ENCODE data around the gene ALLC.

The ALLC gene

DNA sequence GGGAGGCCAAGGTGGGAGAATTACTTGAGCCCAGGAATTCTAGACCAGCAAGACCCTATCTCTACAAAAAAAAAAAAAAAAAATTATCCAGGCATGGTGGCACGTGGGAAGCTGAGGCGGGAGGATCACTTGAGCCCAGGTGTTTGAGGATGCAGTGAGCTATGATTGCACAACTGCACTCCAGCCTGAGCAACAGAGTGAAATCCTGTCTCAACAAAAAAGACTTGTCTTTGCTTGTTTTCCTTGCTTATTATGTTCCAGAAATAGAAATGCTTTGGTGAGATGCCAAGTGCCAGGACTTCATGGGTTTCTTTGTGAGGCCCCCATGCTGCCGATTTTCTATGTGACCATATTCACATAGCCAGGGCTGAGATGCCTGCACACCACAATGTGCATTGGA lies 54.4 kb downstream of the ALLC start:
- no peaks in the 10 kb centered on the region for H3K4me1 ChIP-seq
- no peak for TF ChIP-seq CTCF (IDR thresholded peaks at IDR 0.05)
- H3K79me2 ChIP-seq = no peaks in the 10 kb centered on the region
- H3K4me3 ChIP-seq (ENCODE audit: low read depth, low read length) = no peak overlapping the region
- H3K36me3 ChIP-seq (ENCODE audit: control insufficient read depth, insufficient read depth, low read length) = no peaks in the 10 kb centered on the region
- H3K9ac ChIP-seq = no peak overlapping the region
- H3K27ac ChIP-seq = no peak overlapping the region
- no peak overlapping the region for H2AFZ ChIP-seq
- H3K9me3 ChIP-seq (ENCODE audit: control insufficient read depth, low read length) = no peaks in the 10 kb centered on the region
- H3K4me2 ChIP-seq (ENCODE audit: low read length) = no peak overlapping the region
- H3K27me3 ChIP-seq (ENCODE audit: control insufficient read depth, insufficient read depth, low read length) = no peaks in the 10 kb centered on the region

DNA sequence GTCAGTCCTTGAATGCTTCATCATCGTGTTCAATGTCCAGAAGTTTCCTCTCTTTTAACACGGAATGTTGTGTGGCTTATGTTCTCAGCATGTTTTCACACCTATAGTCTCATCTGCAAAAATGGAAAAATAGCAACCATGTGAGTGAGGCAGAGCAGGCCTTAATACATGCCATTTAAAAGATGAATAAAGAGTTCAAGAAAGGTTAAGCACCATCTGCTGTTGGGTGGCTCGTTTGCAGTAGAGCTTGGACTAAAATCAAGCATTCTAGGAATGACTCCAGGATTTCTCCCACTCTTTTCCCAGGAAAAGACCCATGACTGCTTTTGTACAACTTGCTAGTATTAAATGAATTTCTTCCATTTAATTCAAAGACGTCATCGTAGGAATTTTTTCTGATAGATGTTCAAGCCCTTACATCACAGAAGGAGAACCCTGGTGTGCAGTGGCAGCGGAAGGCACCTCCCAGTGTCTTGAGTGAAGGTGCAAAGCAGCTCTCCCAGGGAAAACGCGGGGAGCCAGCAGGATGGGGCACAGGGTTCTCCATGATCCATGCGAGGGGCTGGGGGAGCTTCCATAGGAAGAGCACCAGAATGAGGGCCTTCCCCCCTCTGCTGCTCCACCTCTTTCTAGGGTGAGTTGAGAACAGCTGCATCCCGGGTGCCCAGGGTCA lies 55.0 kb downstream of the ALLC start:
- Histone ChIP-seq H3K4me2 (ENCODE audit: low read length) (no peak overlapping the region), H3K4me3 (ENCODE audit: low read depth, low read length) (no peak overlapping the region), H3K4me1 (no peaks in the 10 kb centered on the region), H3K27ac (no peak overlapping the region), H2AFZ (no peak overlapping the region), H3K36me3 (ENCODE audit: control insufficient read depth, insufficient read depth, low read length) (no peaks in the 10 kb centered on the region), H3K9me3 (ENCODE audit: control insufficient read depth, low read length) (no peaks in the 10 kb centered on the region), H3K79me2 (no peaks in the 10 kb centered on the region), H3K9ac (no peak overlapping the region), H3K27me3 (ENCODE audit: control insufficient read depth, insufficient read depth, low read length) (no peaks in the 10 kb centered on the region)
- no peak for TF ChIP-seq CTCF (IDR thresholded peaks at IDR 0.05)

GRCh38 chr2:3718679-3719078 lies 60.7 kb downstream of the ALLC start:
- Histone ChIP-seq H3K79me2 (no peaks in the 10 kb centered on the region), H3K4me3 (ENCODE audit: low read depth, low read length) (no peak overlapping the region), H3K4me2 (ENCODE audit: low read length) (no peak overlapping the region), H3K27me3 (ENCODE audit: control insufficient read depth, insufficient read depth, low read length) (no peaks in the 10 kb centered on the region), H3K4me1 (no peaks in the 10 kb centered on the region), H2AFZ (no peak overlapping the region), H3K36me3 (ENCODE audit: control insufficient read depth, insufficient read depth, low read length) (no peaks in the 10 kb centered on the region), H3K9me3 (ENCODE audit: control insufficient read depth, low read length) (no peaks in the 10 kb centered on the region), H3K27ac (no peak overlapping the region), H3K9ac (no peak overlapping the region)
- TF ChIP-seq CTCF (IDR thresholded peaks at IDR 0.05) = no peak

GRCh38 chr2:3725002-3725401 lies 67.0 kb downstream of the ALLC start:
- H2AFZ ChIP-seq = no peak overlapping the region
- H3K36me3 ChIP-seq (ENCODE audit: control insufficient read depth, insufficient read depth, low read length) = no peaks in the 10 kb centered on the region
- H3K4me3 ChIP-seq (ENCODE audit: low read depth, low read length) = no peak overlapping the region
- H3K4me2 ChIP-seq (ENCODE audit: low read length) = no peak overlapping the region
- H3K9ac ChIP-seq = no peak overlapping the region
- TF ChIP-seq CTCF (IDR thresholded peaks at IDR 0.05) = no peak
- no peaks in the 10 kb centered on the region for H3K27me3 ChIP-seq (ENCODE audit: control insufficient read depth, insufficient read depth, low read length)
- H3K4me1 ChIP-seq = no peaks in the 10 kb centered on the region
- H3K9me3 ChIP-seq (ENCODE audit: control insufficient read depth, low read length) = no peaks in the 10 kb centered on the region
- H3K79me2 ChIP-seq = no peaks in the 10 kb centered on the region
- H3K27ac ChIP-seq = no peak overlapping the region

Data from parathyroid adenoma (tissue), 2 donors.